Mesenteric fat pad (tissue), 1 donor: Measurements from ENCODE around the gene LHFPL2. TPM values are rescaled to one million over a fixed set of nuclear protein-coding genes. Genes with fewer than 3 reads are reported as not detected.

ENCODE experiments used
- DNase-seq: peaks from one replicate; pipeline ENCODE4 v3.0.0-alpha.2; 2020; ENCODE audit warnings: low spot score
- total RNA-seq: library from RNA; stranded (reverse); fragmentation: NEBNext Ultra II Directional; extraction: Animal tissue kit (Norgen Biotek cat#: 25700); gene quantifications from one replicate; pipeline ENCODE4 v1.2.1, GENCODE V29; 2021
- donor health status: DM: yes; HTN: yes; CAD: no.

The LHFPL2 gene
- total RNA-seq, 1 donor from 2014 or later, result 76.0 TPM

- no peak for DNase-seq
Observed at GRCh38 chr5:78530342-78531096, 118.1 kb downstream of the LHFPL2 start.

- no peak for DNase-seq
Observed at GRCh38 chr5:78527925-78528324, 120.6 kb downstream of the LHFPL2 start.

GRCh38 chr5:78527054-78527859 is 121.3 kb downstream of the LHFPL2 start:
- DNase-seq, result no peak

GRCh38 chr5:78526049-78526525 is 122.5 kb downstream of the LHFPL2 start:
- DNase-seq, result no peak

- DNase-seq, result no peak
Observed at GRCh38 chr5:78523314-78524193, 125.0 kb downstream of the LHFPL2 start.

GRCh38 chr5:78522476-78523260 is 125.9 kb downstream of the LHFPL2 start:
- DNase-seq, result no peak

- DNase-seq, result no peak
Observed at GRCh38 chr5:78521455-78521854, 127.1 kb downstream of the LHFPL2 start.

- DNase-seq, result no peak
Observed at GRCh38 chr5:78519198-78519941, 129.2 kb downstream of the LHFPL2 start.

GRCh38 chr5:78518365-78519197 is 130.0 kb downstream of the LHFPL2 start:
- no peak for DNase-seq

- no peak for DNase-seq
Observed at GRCh38 chr5:78515670-78516069, 132.9 kb downstream of the LHFPL2 start.

GRCh38 chr5:78514427-78515330 is 133.9 kb downstream of the LHFPL2 start:
- no peak for DNase-seq

GRCh38 chr5:78513441-78513840 is 135.1 kb downstream of the LHFPL2 start:
- DNase-seq, result no peak

GRCh38 chr5:78512435-78512834 is 136.1 kb downstream of the LHFPL2 start:
- no peak for DNase-seq

- DNase-seq, result no peak
Observed at GRCh38 chr5:78511121-78511906, 137.3 kb downstream of the LHFPL2 start.

- DNase-seq, result peak; percentile 94
Observed at GRCh38 chr5:78509884-78510769, 138.4 kb downstream of the LHFPL2 start.
